ENCODE results near the gene KIF3A. TPM values are rescaled to one million over a fixed set of nuclear protein-coding genes. Genes with fewer than 3 reads are reported as not detected.

KIF3A gene
- total RNA-seq, 1 donor from 2014 or later = 9.2 TPM

- Mint-ChIP-seq H3K27ac (no peak overlapping the region), H3K27me3 (no peaks in the 10 kb centered on the region), H3K4me3 (no peak overlapping the region), H3K4me1 (peaks cover 15% of the 10 kb centered on the region), H3K9me3 (no peaks in the 10 kb centered on the region), H3K36me3 (ENCODE audit: low read depth) (no peaks in the 10 kb centered on the region)
- POLR2A ChIA-PET = no interaction called here
- ATAC-seq (ENCODE audit: low read depth) (no peak), DNase-seq (no peak)
- intact Hi-C loops (cut with micrococcal nuclease) = no loop called here
- CTCF ChIA-PET = no interaction called here
- no peak for TF ChIP-seq CTCF (IDR thresholded peaks at IDR 0.05)
Measured at GRCh38 chr5:132667309-132667708, 70.0 kb downstream of the KIF3A start.

GRCh38 chr5:132666310-132667123, 70.8 kb downstream of the KIF3A start:
- CTCF ChIA-PET = no interaction called here
- intact Hi-C loops (cut with micrococcal nuclease) = no loop called here
- no peak for DNase-seq
- peaks cover 21% of the 10 kb centered on the region for H3K4me1 Mint-ChIP-seq
- H3K36me3 Mint-ChIP-seq (ENCODE audit: low read depth) = no peaks in the 10 kb centered on the region
- no peaks in the 10 kb centered on the region for H3K9me3 Mint-ChIP-seq
- H3K4me3 Mint-ChIP-seq = no peak overlapping the region
- POLR2A ChIA-PET = no interaction called here
- no peaks in the 10 kb centered on the region for H3K27me3 Mint-ChIP-seq
- H3K27ac Mint-ChIP-seq = no peak overlapping the region
- ATAC-seq (ENCODE audit: low read depth) = no peak
- no peak for TF ChIP-seq CTCF (IDR thresholded peaks at IDR 0.05)

GRCh38 chr5:132665574-132666080, 71.7 kb downstream of the KIF3A start:
- intact Hi-C loops (cut with micrococcal nuclease) = no loop called here
- POLR2A ChIA-PET = no interaction called here
- no peak for TF ChIP-seq CTCF (IDR thresholded peaks at IDR 0.05)
- H3K9me3 Mint-ChIP-seq = no peaks in the 10 kb centered on the region
- DNase-seq = no peak
- no peak overlapping the region for H3K4me3 Mint-ChIP-seq
- no peaks in the 10 kb centered on the region for H3K36me3 Mint-ChIP-seq (ENCODE audit: low read depth)
- CTCF ChIA-PET = no interaction called here
- ATAC-seq (ENCODE audit: low read depth) = no peak
- H3K4me1 Mint-ChIP-seq = peaks cover 27% of the 10 kb centered on the region
- no peak overlapping the region for H3K27ac Mint-ChIP-seq
- no peaks in the 10 kb centered on the region for H3K27me3 Mint-ChIP-seq

- Mint-ChIP-seq H3K4me1 (peaks cover 30% of the 10 kb centered on the region), H3K4me3 (no peak overlapping the region), H3K36me3 (ENCODE audit: low read depth) (no peaks in the 10 kb centered on the region), H3K9me3 (no peaks in the 10 kb centered on the region), H3K27ac (no peak overlapping the region), H3K27me3 (no peaks in the 10 kb centered on the region)
- CTCF ChIA-PET = no interaction called here
- no peak for DNase-seq
- ATAC-seq (ENCODE audit: low read depth) = no peak
- no peak for TF ChIP-seq CTCF (IDR thresholded peaks at IDR 0.05)
- POLR2A ChIA-PET = no interaction called here
- intact Hi-C loops (cut with micrococcal nuclease) = no loop called here
Measured at GRCh38 chr5:132664696-132665209, 72.6 kb downstream of the KIF3A start.

- H3K9me3 Mint-ChIP-seq = no peaks in the 10 kb centered on the region
- H3K4me3 Mint-ChIP-seq = peak overlapping the region; percentile 2
- no peaks in the 10 kb centered on the region for H3K36me3 Mint-ChIP-seq (ENCODE audit: low read depth)
- H3K27ac Mint-ChIP-seq = no peak overlapping the region
- no peak for DNase-seq
- ChIA-PET POLR2A (no interaction called here), CTCF (no interaction called here)
- intact Hi-C loops (cut with micrococcal nuclease) = no loop called here
- H3K4me1 Mint-ChIP-seq = peaks cover 30% of the 10 kb centered on the region
- no peak for TF ChIP-seq CTCF (IDR thresholded peaks at IDR 0.05)
- H3K27me3 Mint-ChIP-seq = no peaks in the 10 kb centered on the region
- ATAC-seq (ENCODE audit: low read depth) = peak; percentile 15
Measured at GRCh38 chr5:132663771-132664695, 73.3 kb downstream of the KIF3A start.
